AG04450 (cell line): ENCODE data around the gene E2F3. TPM values are rescaled to one million over a fixed set of nuclear protein-coding genes. Genes with fewer than 3 reads are reported as not detected.

Experiments used
- CTCF ChIA-PET: fragments of 300-600, 350-600 bp; formaldehyde crosslinking; extraction: SDS; loops from one replicate; lab custom pipeline; 2022; ENCODE audit warnings: antibody characterized with exemption, inconsistent platforms; lab: Charles Lee
- POLR2A ChIA-PET: fragments of 350-600 bp; formaldehyde crosslinking; extraction: SDS; loops from one replicate; lab custom pipeline; 2021; ENCODE audit warnings: antibody characterized with exemption, inconsistent platforms; lab: Yijun Ruan, JAX
- DNase-seq: peaks from one replicate; pipeline ENCODE4 v3.0.0-alpha.2; 2011; ENCODE audit warnings: low read depth, low spot score
- H3K27ac ChIP-seq: one replicate; pipeline ENCODE4 v1.5.1; 2012; ENCODE audit warnings: low read depth, low read length, control low read depth
- H3K27me3 ChIP-seq: one replicate; pipeline ENCODE4 v1.6.0; 2012; ENCODE audit warnings: low read length; ENCODE audit not compliant: control insufficient read depth, insufficient read depth
- H3K4me3 ChIP-seq: 2 replicates; pipeline ENCODE4 v1.5.1; 2011; ENCODE audit warnings: mild to moderate bottlenecking, low read depth, low read length, control low read depth
- H3K9me3 ChIP-seq: 2 replicates; pipeline ENCODE4 v1.5.1; 2012; ENCODE audit warnings: low read length; ENCODE audit not compliant: control insufficient read depth, insufficient read depth
- CTCF ChIP-seq: IDR thresholded peaks from 2 replicates; pipeline ENCODE4 v1.5.1; 2011; ENCODE audit warnings: low read depth, low read length, control low read depth, inconsistent platforms
- polyA plus RNA-seq: library from polyadenylated mRNA; depleted of rRNA; stranded (reverse); fragments of >200 nt; gene quantifications from 2 replicates; pipeline ENCODE4 v1.2.3, GENCODE V29; 2011

Gene E2F3
- polyA plus RNA-seq, 1 experiment, result 10.7 TPM

GRCh38 chr6:20426177-20427082 lies 24.8 kb downstream of the E2F3 start:
- TF ChIP-seq CTCF, result no peak
- Histone ChIP-seq H3K4me3 (no peak overlapping the region), H3K27me3 (no peaks in the 10 kb centered on the region), H3K27ac (no peak overlapping the region), H3K9me3 (no peaks in the 10 kb centered on the region)
- POLR2A ChIA-PET, result no interaction called here
- CTCF ChIA-PET, result no interaction called here
- DNase-seq, result no peak

GRCh38 chr6:20427856-20428255 lies 26.2 kb downstream of the E2F3 start:
- TF ChIP-seq CTCF, result no peak
- Histone ChIP-seq H3K27me3 (no peaks in the 10 kb centered on the region), H3K4me3 (no peak overlapping the region), H3K27ac (no peak overlapping the region), H3K9me3 (no peaks in the 10 kb centered on the region)
- no peak for DNase-seq
- ChIA-PET POLR2A (no interaction called here), CTCF (interaction anchor here (1.1 kb wide), 1 partner anchor 10 kb away, joined by 3 read pairs; no protein-coding TSS in a partner anchor)

- TF ChIP-seq CTCF, result no peak
- Histone ChIP-seq H3K27me3 (no peaks in the 10 kb centered on the region), H3K9me3 (no peaks in the 10 kb centered on the region; the same call in 1 of the 2 replicates), H3K27ac (no peak overlapping the region), H3K4me3 (no peak overlapping the region)
- POLR2A ChIA-PET, result no interaction called here
- no peak for DNase-seq
- CTCF ChIA-PET, result interaction anchor here (1.2 kb wide), 1 partner anchor 28 kb away, joined by 8 read pairs; no protein-coding TSS in a partner anchor
These were observed 31.0 kb downstream of the E2F3 start for GRCh38 chr6:20432692-20433091.

GRCh38 chr6:20433321-20433720 lies 31.6 kb downstream of the E2F3 start:
- Histone ChIP-seq H3K27me3 (no peaks in the 10 kb centered on the region), H3K9me3 (no peaks in the 10 kb centered on the region; the same call in 1 of the 2 replicates), H3K27ac (no peak overlapping the region), H3K4me3 (no peak overlapping the region)
- ChIA-PET CTCF (interaction anchor here (1.0 to 1.1 kb wide), 2 partner anchors 29 to 58 kb away, joined by 3 read pairs; no protein-coding TSS in a partner anchor), POLR2A (no interaction called here)
- no peak for DNase-seq
- TF ChIP-seq CTCF, result no peak

- TF ChIP-seq CTCF, result no peak
- no peaks in the 10 kb centered on the region; the same call in 1 of the 2 replicates for H3K9me3 ChIP-seq
- no peak overlapping the region for H3K4me3 ChIP-seq
- DNase-seq, result no peak
- no peak overlapping the region for H3K27ac ChIP-seq
- ChIA-PET POLR2A (no interaction called here), CTCF (interaction anchor here (1.0 to 1.1 kb wide), 2 partner anchors 29 to 57 kb away, joined by 3 read pairs; no protein-coding TSS in a partner anchor)
- H3K27me3 ChIP-seq, result no peaks in the 10 kb centered on the region
These were observed 32.2 kb downstream of the E2F3 start for GRCh38 chr6:20433929-20434328.
